Panc1 (cell line): ENCODE data around the gene GFOD2. TPM values are rescaled to one million over a fixed set of nuclear protein-coding genes. Genes with fewer than 3 reads are reported as not detected.

Experiments
- ATAC-seq: fragments of 200-7000 bp; cut with Tn5 transposase; 2 replicates; pipeline ENCODE4 v1.9.1; 2020; ENCODE audit warnings: mild to moderate bottlenecking, moderate library complexity
- BruUV-seq: library from RNA; stranded (reverse); fragments of 400-500 nt; replicated peaks from 2 replicates; lab custom pipeline; 2021; lab: Mats Ljungman, UMichigan
- CTCF ChIA-PET: fragments of 300-600 bp; sonication (Branson Sonifier 250); formaldehyde crosslinking; loops from one replicate; lab custom pipeline; 2022; ENCODE audit warnings: antibody characterized with exemption; lab: Charles Lee
- POLR2A ChIA-PET: fragments of 300-600 bp; sonication (Branson Sonifier 250); formaldehyde crosslinking; loops from one replicate; lab custom pipeline; 2022; ENCODE audit warnings: antibody characterized with exemption; lab: Charles Lee
- DNase-seq: peaks from one replicate; pipeline ENCODE4 v3.0.0-alpha.2; 2010; ENCODE audit warnings: low read depth, low spot score
- H3K27ac ChIP-seq: 2 replicates; pipeline ENCODE4 v1.5.1; 2011; ENCODE audit warnings: mild to moderate bottlenecking, low read length, inconsistent platforms
- H3K27me3 ChIP-seq: fragments of 200-500 bp; sonication (Bioruptor generic); 2 replicates; pipeline ENCODE4 v1.6.0; 2014; ENCODE audit warnings: low read length, inconsistent platforms; ENCODE audit not compliant: control insufficient read depth, insufficient read depth
- H3K36me3 ChIP-seq: fragments of 200-500 bp; sonication (Bioruptor generic); 2 replicates; pipeline ENCODE4 v1.5.1; 2014; ENCODE audit warnings: inconsistent platforms, mild to moderate bottlenecking, low read length, moderate library complexity; ENCODE audit not compliant: control insufficient read depth, insufficient read depth
- H3K4me1 ChIP-seq: 2 replicates; pipeline ENCODE4 v1.5.1; 2011; ENCODE audit warnings: inconsistent platforms, mild to moderate bottlenecking, low read length, moderate library complexity; ENCODE audit not compliant: control insufficient read depth, insufficient read depth
- H3K4me3 ChIP-seq, 2 experiments: 2 replicates each; pipeline ENCODE4 v1.5.1; 2011 to 2012; ENCODE audit warnings: low read depth in 2 of 2, low read length in 2 of 2, mild to moderate bottlenecking in 2 of 2, inconsistent platforms in 1 of 2, moderate library complexity in 1 of 2
- H3K9me3 ChIP-seq: fragments of 200-500 bp; sonication (Bioruptor generic); 2 replicates; pipeline ENCODE4 v1.5.1; 2014; ENCODE audit warnings: low read depth, mild to moderate bottlenecking, inconsistent platforms, low read length, moderate library complexity; ENCODE audit not compliant: control insufficient read depth, insufficient read depth
- CTCF ChIP-seq: fragments of 450-650 bp; IDR thresholded peaks from 2 replicates; pipeline ENCODE4 v1.5.1; 2017; ENCODE audit warnings: mild to moderate bottlenecking
- POLR2AphosphoS5 ChIP-seq: IDR thresholded peaks from 2 replicates; pipeline ENCODE4 v1.6.1; 2012; ENCODE audit warnings: mild to moderate bottlenecking, low read depth, low read length, moderate library complexity
- REST ChIP-seq, 2 experiments: IDR thresholded peaks; 2 replicates each; pipeline ENCODE4 v1.6.1; 2011 to 2012; ENCODE audit warnings: low read depth in 2 of 2, control low read depth in 1 of 2, low read length in 1 of 2, mild to moderate bottlenecking in 1 of 2, moderate library complexity in 1 of 2; ENCODE audit not compliant: insufficient read depth in 1 of 2
- SIN3A ChIP-seq: IDR thresholded peaks from 2 replicates; pipeline ENCODE4 v1.6.1; 2012; ENCODE audit warnings: low read depth, mild to moderate bottlenecking, low read length, moderate library complexity, borderline replicate concordance; ENCODE audit not compliant: insufficient read depth
- TCF7L2 ChIP-seq: IDR thresholded peaks from 2 replicates; pipeline ENCODE4 v1.6.1; 2011; ENCODE audit warnings: mild to moderate bottlenecking, low read depth, low read length, inconsistent platforms
- in situ Hi-C: cut with HindIII; loops from 2 replicates; pipeline ENCODE4 v1.10.0; 2016; ENCODE audit warnings: low sequenced_read_pairs, low pct_unique_long_range_greater_than_20kb
- intact Hi-C: fragments of 100-400 bp; cut with micrococcal nuclease; formaldehyde crosslinking; loops from one replicate; pipeline ENCODE4 v1.10.0; 2022; ENCODE audit not compliant: unreplicated experiment
- total RNA-seq: library from RNA; stranded (reverse); gene quantifications from one replicate; pipeline ENCODE4 v1.2.1, GENCODE V29; 2021; ENCODE audit not compliant: unreplicated experiment

GFOD2 gene
- total RNA-seq, 1 experiment from 2014 or later = 15.1 TPM

DNA sequence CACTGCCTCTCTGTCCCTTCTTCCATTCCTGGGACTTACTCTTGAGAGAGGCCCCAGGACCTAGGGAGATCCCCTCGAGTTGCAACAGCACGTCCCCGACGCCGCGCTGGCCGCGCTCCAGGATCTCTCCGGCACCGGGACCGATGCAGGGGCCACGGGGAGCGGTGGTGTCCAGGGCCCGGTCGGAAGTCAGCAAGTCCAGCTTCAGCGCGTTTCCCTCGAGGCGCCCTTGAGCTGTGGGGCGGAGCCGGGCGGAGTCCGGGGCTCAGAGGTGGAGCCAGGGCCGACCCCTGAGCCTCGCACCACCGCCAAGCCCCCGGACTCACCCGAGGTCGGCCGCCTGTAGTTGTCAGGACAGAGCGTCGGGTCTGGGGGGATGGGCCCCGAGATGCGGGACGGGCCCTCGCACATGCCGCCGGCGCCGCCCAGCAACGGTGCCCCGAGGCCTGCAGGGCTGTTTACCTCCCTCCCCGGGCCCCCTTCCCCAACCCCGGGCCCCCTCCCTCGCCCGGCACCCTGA is 53.0 kb downstream of the GFOD2 start:
- H3K4me3 ChIP-seq = peak overlapping the region; percentile 51 to 56
- CTCF ChIA-PET = interaction anchor here (0.5 kb wide), 1 partner anchor 22 kb away, joined by 3 read pairs; no protein-coding TSS in a partner anchor
- intact Hi-C loops = no loop called here
- POLR2A ChIA-PET = no interaction called here
- no peaks in the 10 kb centered on the region for H3K36me3 ChIP-seq
- H3K4me1 ChIP-seq = peaks cover 14% of the 10 kb centered on the region
- H3K27ac ChIP-seq = peak overlapping the region; percentile 66
- H3K9me3 ChIP-seq = no peaks in the 10 kb centered on the region
- in situ Hi-C loops = no loop called here
- TF ChIP-seq REST (IDR thresholded peaks at IDR 0.05; ENCODE audit: insufficient read depth in 1 of 2, low read depth in 2 of 2, low read length in 1 of 2) = no peak
- no peaks in the 10 kb centered on the region for H3K27me3 ChIP-seq
- no peak for DNase-seq
- ATAC-seq = peak; percentile 30
- no TSS peak for BruUV-seq

DNA sequence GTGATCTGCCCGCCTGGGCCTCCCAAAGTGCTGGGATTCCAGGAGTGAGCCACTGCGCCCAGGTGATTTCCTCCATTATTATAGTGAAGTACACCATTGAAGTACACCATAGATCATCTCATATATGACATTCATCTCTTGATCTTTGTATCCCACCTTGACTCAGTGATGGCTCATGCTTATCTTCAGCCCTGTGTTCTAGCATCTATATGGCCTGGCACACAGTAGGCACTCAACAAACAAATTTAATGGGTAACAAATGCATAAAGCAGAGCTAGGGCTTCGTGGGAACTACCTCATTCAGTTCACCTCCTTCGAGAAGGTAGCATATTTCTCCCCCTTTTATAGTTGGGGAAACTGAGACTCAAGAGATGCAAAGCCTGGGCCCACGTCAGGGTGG is 53.5 kb downstream of the GFOD2 start:
- no peak for DNase-seq
- no peak for ATAC-seq
- POLR2A ChIA-PET = no interaction called here
- Histone ChIP-seq H3K9me3 (no peaks in the 10 kb centered on the region), H3K27ac (peak overlapping the region; percentile 66), H3K27me3 (no peaks in the 10 kb centered on the region), H3K36me3 (no peaks in the 10 kb centered on the region), H3K4me1 (peaks cover 14% of the 10 kb centered on the region), H3K4me3 (peak overlapping the region; percentile 51 to 56)
- CTCF ChIA-PET = interaction anchor here (0.6 kb wide), 1 partner anchor 27 kb away, joined by 3 read pairs; no protein-coding TSS in a partner anchor
- TF ChIP-seq REST (IDR thresholded peaks at IDR 0.05; ENCODE audit: insufficient read depth in 1 of 2, low read depth in 2 of 2, low read length in 1 of 2) = no peak
- no peak for TF ChIP-seq TCF7L2
- TF ChIP-seq SIN3A = no peak
- no peak for TF ChIP-seq CTCF
- TF ChIP-seq POLR2AphosphoS5 = no peak
- in situ Hi-C loops (no loop called here), intact Hi-C loops (no loop called here)
- BruUV-seq = TSS peak; percentile 74
